Right lung (tissue), 5 donors: ENCODE results near the gene LLGL2. TPM values are rescaled to one million over a fixed set of nuclear protein-coding genes. Genes with fewer than 3 reads are reported as not detected.
"Not testable (repeated sequence)": the region's sequence is repeated elsewhere in the genome, so short reads cannot be mapped to it uniquely, and the experiment has no call there.

Experiments used
- DNase-seq, 2 donors: peaks; one replicate each; pipeline ENCODE4 v3.0.0-alpha.2; 2013
- polyA plus RNA-seq, 5 donors: library from polyadenylated mRNA; unstranded; fragments of 120-200 nt; gene quantifications; one replicate each; pipeline versions ENCODE4 v1.2.1 to v1.2.3, GENCODE V29; 2013; ENCODE audit warnings: inconsistent platforms in 1 of 5, low replicate concordance in 1 of 5; ENCODE audit not compliant: insufficient read length in 5 of 5, insufficient read depth in 1 of 5

Gene LLGL2
- polyA plus RNA-seq, 5 donors: 29.3 to 67.0 (median 49.0) TPM

GRCh38 chr17:75520413-75520812, 5.1 kb upstream of the LLGL2 start:
- DNase-seq: not testable (repeated sequence)

- no peak for DNase-seq
These were observed 4.2 kb upstream of the LLGL2 start for GRCh38 chr17:75521290-75521689.

- no peak for DNase-seq
These were observed 3.4 kb upstream of the LLGL2 start for GRCh38 chr17:75521951-75522727.

- DNase-seq: no peak
These were observed 1.9 kb upstream of the LLGL2 start for GRCh38 chr17:75523647-75524046.

GRCh38 chr17:75524269-75524969, 1.1 kb upstream of the LLGL2 start:
- DNase-seq: no peak

GRCh38 chr17:75525806-75526554, 483 bp downstream of the LLGL2 start:
- DNase-seq: no peak

- no peak for DNase-seq
These were observed 1.2 kb downstream of the LLGL2 start for GRCh38 chr17:75526555-75527270.

GRCh38 chr17:75530837-75531720, 5.6 kb downstream of the LLGL2 start:
- no peak for DNase-seq

GRCh38 chr17:75531721-75532072, 6.2 kb downstream of the LLGL2 start:
- DNase-seq: no peak

GRCh38 chr17:75535119-75535537, 9.6 kb downstream of the LLGL2 start:
- DNase-seq: no peak

- no peak for DNase-seq
These were observed 10.4 kb downstream of the LLGL2 start for GRCh38 chr17:75535871-75536270.

- DNase-seq: no peak
These were observed 10.9 kb downstream of the LLGL2 start for GRCh38 chr17:75536366-75536765.

- DNase-seq: no peak
These were observed 14.7 kb downstream of the LLGL2 start for GRCh38 chr17:75539967-75540729.

- no peak for DNase-seq
These were observed 15.5 kb downstream of the LLGL2 start for GRCh38 chr17:75540923-75541503.

GRCh38 chr17:75542229-75542628, 16.7 kb downstream of the LLGL2 start:
- DNase-seq: no peak

GRCh38 chr17:75542728-75543336, 17.3 kb downstream of the LLGL2 start:
- DNase-seq: no peak

GRCh38 chr17:75544250-75544649, 18.8 kb downstream of the LLGL2 start:
- no peak for DNase-seq

- DNase-seq: no peak
These were observed 20.7 kb downstream of the LLGL2 start for GRCh38 chr17:75546181-75546580.

GRCh38 chr17:75547091-75547490, 21.6 kb downstream of the LLGL2 start:
- no peak for DNase-seq
